Neural cell (in vitro differentiated cells): Measurements from ENCODE around the gene SLC25A26. TPM values are rescaled to one million over a fixed set of nuclear protein-coding genes. Genes with fewer than 3 reads are reported as not detected.

Experiments
- H2AFZ ChIP-seq: fragments of 200-600, 300-800 bp; sonication (generic), shearing (Covaris generic); 2 replicates; pipeline ENCODE4 v1.6.0; 2014; ENCODE audit warnings: low read depth, mild to moderate bottlenecking, antibody characterized with exemption, low read length, moderate library complexity
- H3F3A ChIP-seq: fragments of 200-600 bp; shearing (Covaris generic); 2 replicates; pipeline ENCODE4 v1.6.1; 2016; ENCODE audit warnings: mild to moderate bottlenecking, moderate library complexity, mixed read lengths, antibody characterized with exemption, low read length; ENCODE audit not compliant: insufficient read depth, poor library complexity, severe bottlenecking
- H3K27ac ChIP-seq: fragments of 200-600, 300-800 bp; sonication (generic), shearing (Covaris generic); 2 replicates; pipeline ENCODE4 v1.5.1; 2014; ENCODE audit warnings: mild to moderate bottlenecking, low read length, moderate library complexity
- H3K27me3 ChIP-seq: fragments of 300-800, 200-600 bp; sonication (generic), shearing (Covaris generic); 2 replicates; pipeline ENCODE4 v1.6.0; 2014; ENCODE audit warnings: mild to moderate bottlenecking, low read depth, low read length, moderate library complexity; ENCODE audit not compliant: insufficient read depth
- H3K36me3 ChIP-seq: fragments of 300-800, 200-600 bp; sonication (generic), shearing (Covaris generic); 2 replicates; pipeline ENCODE4 v1.5.1; 2014; ENCODE audit warnings: mild to moderate bottlenecking, antibody characterized with exemption, low read length, moderate library complexity; ENCODE audit not compliant: insufficient read depth
- H3K4me2 ChIP-seq: fragments of 300-800, 200-600 bp; sonication (generic), shearing (Covaris generic); 2 replicates; pipeline ENCODE4 v1.6.0; 2014; ENCODE audit warnings: mild to moderate bottlenecking, low read length
- H3K4me3 ChIP-seq: fragments of 300-800, 200-600 bp; sonication (generic), shearing (Covaris generic); 2 replicates; pipeline ENCODE4 v1.5.1; 2014; ENCODE audit warnings: mild to moderate bottlenecking, low read length, moderate library complexity
- H3K79me2 ChIP-seq: fragments of 200-600 bp; shearing (Covaris generic); replicated peaks from 2 replicates; pipeline ENCODE4 v1.6.0; 2014; ENCODE audit warnings: mild to moderate bottlenecking, low read length, moderate library complexity; ENCODE audit not compliant: insufficient read depth
- H3K9ac ChIP-seq: fragments of 300-800, 200-600 bp; sonication (generic), shearing (Covaris generic); 2 replicates; pipeline ENCODE4 v1.6.1; 2016; ENCODE audit warnings: mild to moderate bottlenecking, low read length, mixed read lengths
- H3K9me2 ChIP-seq: fragments of 200-600 bp; shearing (Covaris generic); 2 replicates; pipeline ENCODE4 v1.6.1; 2016; ENCODE audit warnings: mild to moderate bottlenecking, low read length, mixed read lengths; ENCODE audit not compliant: insufficient read depth
- H3K9me3 ChIP-seq: fragments of 200-600, 300-800 bp; sonication (generic), shearing (Covaris generic); 2 replicates; pipeline ENCODE4 v1.6.1; 2016; ENCODE audit warnings: mild to moderate bottlenecking, mixed run types, low read length, moderate library complexity, mixed read lengths
- H4K20me1 ChIP-seq: fragments of 200-600 bp; shearing (Covaris generic); 2 replicates; pipeline ENCODE4 v1.6.1; 2016; ENCODE audit warnings: mild to moderate bottlenecking, mixed run types; ENCODE audit not compliant: insufficient read depth
- CTCF ChIP-seq: fragments of 450-650 bp; IDR thresholded peaks from 2 replicates; pipeline ENCODE4 v1.5.1; 2014; ENCODE audit warnings: antibody characterized with exemption, mild to moderate bottlenecking, moderate library complexity; ENCODE audit not compliant: poor library complexity, severe bottlenecking
- EP300 ChIP-seq: fragments of 450-650 bp; conservative IDR thresholded peaks from 2 replicates; pipeline ENCODE4 v1.6.1; 2014; ENCODE audit warnings: antibody characterized with exemption, mild to moderate bottlenecking, moderate library complexity; ENCODE audit not compliant: poor library complexity, severe bottlenecking
- EZH2 ChIP-seq: fragments of 200-600, 300-800 bp; shearing (Covaris generic), sonication (generic); IDR thresholded peaks from 2 replicates; pipeline ENCODE4 v1.6.1; 2014; ENCODE audit warnings: antibody characterized with exemption, low read length, borderline replicate concordance, mild to moderate bottlenecking; ENCODE audit not compliant: insufficient read depth, poor library complexity, severe bottlenecking
- MXI1 ChIP-seq: fragments of 450-650 bp; conservative IDR thresholded peaks from 2 replicates; pipeline ENCODE4 v1.6.1; 2014; ENCODE audit warnings: antibody characterized with exemption, mild to moderate bottlenecking; ENCODE audit not compliant: poor library complexity, severe bottlenecking
- POLR2AphosphoS5 ChIP-seq: IDR thresholded peaks from 2 replicates; pipeline ENCODE4 v1.6.1; 2012
- RAD21 ChIP-seq: fragments of 450-650 bp; conservative IDR thresholded peaks from 2 replicates; pipeline ENCODE4 v1.6.1; 2014; ENCODE audit warnings: antibody characterized with exemption, mild to moderate bottlenecking, moderate library complexity
- REST ChIP-seq: IDR thresholded peaks from 2 replicates; pipeline ENCODE4 v1.6.1; 2012; ENCODE audit warnings: borderline replicate concordance
- SMC3 ChIP-seq: fragments of 450-650 bp; conservative IDR thresholded peaks from 2 replicates; pipeline ENCODE4 v1.6.1; 2014; ENCODE audit warnings: antibody characterized with exemption, mild to moderate bottlenecking, moderate library complexity; ENCODE audit not compliant: poor library complexity
- TAF1 ChIP-seq: IDR thresholded peaks from 2 replicates; pipeline ENCODE4 v1.6.1; 2012; ENCODE audit warnings: low read depth
- polyA plus RNA-seq: library from polyadenylated mRNA; depleted of rRNA; stranded (reverse); fragments of >200 nt; gene quantifications from 2 replicates; pipeline ENCODE4 v1.2.3, GENCODE V29; 2014

SLC25A26 gene
- polyA plus RNA-seq, 1 donor from 2014 or later: 21.0 TPM

GRCh38 chr3:66200147-66200546, 20.7 kb upstream of the SLC25A26 start:
- H3K27me3 ChIP-seq: no peaks in the 10 kb centered on the region

GRCh38 chr3:66200786-66201185, 20.0 kb upstream of the SLC25A26 start:
- Histone ChIP-seq H3K79me2 (no peaks in the 10 kb centered on the region), H3K9ac (no peak overlapping the region), H4K20me1 (no peaks in the 10 kb centered on the region), H3F3A (no peaks in the 10 kb centered on the region), H2AFZ (no peak overlapping the region), H3K27me3 (no peaks in the 10 kb centered on the region), H3K9me2 (no peaks in the 10 kb centered on the region), H3K4me2 (no peak overlapping the region), H3K4me3 (no peak overlapping the region), H3K36me3 (no peaks in the 10 kb centered on the region), H3K9me3 (no peaks in the 10 kb centered on the region), H3K27ac (no peak overlapping the region)
- TF ChIP-seq RAD21 (no peak), EZH2 (no peak), POLR2AphosphoS5 (no peak), SMC3 (no peak), EP300 (no peak), REST (no peak), CTCF (no peak), MXI1 (no peak), TAF1 (no peak)

More at GRCh38 chr3:66200147-66200546, 20.7 kb upstream of the SLC25A26 start:
- H3K9me3 ChIP-seq: no peaks in the 10 kb centered on the region
- H3K4me2 ChIP-seq: no peak overlapping the region
- TF ChIP-seq REST: no peak
- H2AFZ ChIP-seq: no peak overlapping the region
- H3K36me3 ChIP-seq: no peaks in the 10 kb centered on the region
- no peaks in the 10 kb centered on the region for H4K20me1 ChIP-seq
- H3K79me2 ChIP-seq: no peaks in the 10 kb centered on the region
- no peak overlapping the region for H3K9ac ChIP-seq
- H3K4me3 ChIP-seq: no peak overlapping the region
- no peaks in the 10 kb centered on the region for H3K9me2 ChIP-seq
- H3K27ac ChIP-seq: no peak overlapping the region
- H3F3A ChIP-seq: no peaks in the 10 kb centered on the region
